ENCODE measurements around the gene JPT1. TPM values are rescaled to one million over a fixed set of nuclear protein-coding genes. Genes with fewer than 3 reads are reported as not detected.

The JPT1 gene
- 10 to 100 TPM; 18.8 to 45.9 (median 31.7) TPM for total RNA-seq

GRCh38 chr17:75154195-75155106 is at the start of gene JPT1:
JPT1 (minus strand) TSS chr17:75154512; CDS start chr17:75154397, 115 bp downstream.
- peak; percentile 89 for DNase-seq (ENCODE audit: low spot score)
- ATAC-seq (ENCODE audit: low FRiP score) = peak; percentile 100
- no peak for TF ChIP-seq CTCF (IDR thresholded peaks at IDR 0.05)

GRCh38 chr17:75199886-75200618 is 45.7 kb upstream of the JPT1 start:
- no peak for TF ChIP-seq CTCF (IDR thresholded peaks at IDR 0.05)
- no peak for ATAC-seq (ENCODE audit: low FRiP score)

GRCh38 chr17:75194879-75195278 is 40.6 kb upstream of the JPT1 start:
- ATAC-seq (ENCODE audit: low FRiP score) (no peak), DNase-seq (ENCODE audit: low spot score) (no peak)
- no peak for TF ChIP-seq CTCF (IDR thresholded peaks at IDR 0.05)

More at GRCh38 chr17:75199886-75200618, 45.7 kb upstream of the JPT1 start:
- no peak for DNase-seq (ENCODE audit: low spot score)

- no peak for ATAC-seq (ENCODE audit: low FRiP score)
- no peak for TF ChIP-seq CTCF (IDR thresholded peaks at IDR 0.05)
- no peak for DNase-seq (ENCODE audit: low spot score)
Observed at GRCh38 chr17:75191584-75191983, 37.3 kb upstream of the JPT1 start.

GRCh38 chr17:75188614-75189013 is 34.3 kb upstream of the JPT1 start:
- DNase-seq (ENCODE audit: low spot score) (no peak), ATAC-seq (ENCODE audit: low FRiP score) (no peak)

More at GRCh38 chr17:75188614-75189013, 34.3 kb upstream of the JPT1 start:
- TF ChIP-seq CTCF (IDR thresholded peaks at IDR 0.05) = no peak
